Activated CD4-positive, CD25-positive, alpha-beta regulatory T cell treated with anti-CD3 and anti-CD28 coated beads, Interleukin-2, amount 50 U/mL, for 24 hours (primary cell): ENCODE data around the gene ZC2HC1B.

ENCODE experiments used
- ATAC-seq, 2 donors: fragments of 150-1000 bp; cut with Tn5 transposase; one replicate each; pipeline ENCODE4 v1.10.0; 2021; ENCODE audit warnings: mild to moderate bottlenecking in 1 of 2, moderate library complexity in 1 of 2

Gene ZC2HC1B

DNA sequence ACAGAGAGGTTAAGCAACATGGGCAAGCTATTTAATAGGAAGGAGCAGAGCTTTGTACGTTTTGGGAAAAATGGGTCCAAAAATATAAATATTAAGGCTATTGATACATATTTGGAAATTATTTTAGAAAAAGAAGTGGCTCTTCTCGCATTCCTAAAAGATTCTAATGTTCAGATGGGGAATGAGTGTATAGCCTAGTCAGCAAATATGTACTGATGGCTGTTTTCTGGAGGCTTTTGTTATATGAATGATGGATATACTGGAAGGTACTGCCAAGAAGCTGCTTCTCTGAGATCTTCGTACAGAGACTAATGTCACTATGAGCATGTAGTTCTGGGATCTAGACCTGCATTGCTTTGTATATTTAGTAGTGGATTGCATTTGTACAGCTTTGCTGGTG is 72.1 kb downstream of the ZC2HC1B start:
- no peak for ATAC-seq

DNA sequence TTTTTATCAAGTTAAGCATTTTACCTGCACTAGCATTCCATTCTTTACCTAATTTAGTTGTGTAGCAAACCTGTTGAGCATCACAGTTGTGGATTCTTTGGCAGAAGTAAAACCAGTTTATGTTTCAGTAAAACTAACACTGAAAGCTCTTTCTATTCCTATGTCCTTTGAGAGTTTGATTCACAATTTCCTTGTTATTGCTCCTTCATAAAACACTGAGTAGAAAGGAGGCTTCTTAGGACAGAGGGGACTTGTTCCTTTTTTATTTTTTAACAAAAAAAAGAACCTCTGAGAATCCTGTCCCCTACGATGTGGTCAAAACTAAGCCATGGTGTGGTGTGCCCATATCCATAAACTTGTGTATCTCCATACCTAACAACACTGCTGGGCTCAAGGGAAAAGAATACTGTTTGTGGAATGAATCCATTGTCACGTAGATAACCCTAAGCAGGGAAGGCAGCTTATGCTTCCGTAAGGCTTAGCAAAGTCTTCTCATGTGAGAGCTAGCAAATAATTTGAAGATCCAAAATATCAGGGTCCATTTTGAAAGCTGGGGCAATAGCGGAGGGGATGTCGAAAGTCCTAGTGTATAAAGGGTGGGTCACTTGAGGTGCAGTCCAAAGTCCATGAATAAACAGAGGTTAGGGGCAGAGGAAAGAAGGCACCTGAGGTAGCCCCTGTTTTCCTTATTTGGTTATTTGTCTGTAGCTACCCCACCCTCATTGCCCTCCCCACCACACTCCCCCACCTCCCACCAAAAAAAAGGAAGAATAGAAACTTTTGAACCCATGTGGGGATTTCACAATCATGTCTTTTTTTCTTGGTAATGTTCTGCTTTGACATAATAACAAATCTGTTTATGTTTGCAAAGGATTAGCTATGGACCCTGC is 72.7 kb downstream of the ZC2HC1B start:
- no peak for ATAC-seq

DNA sequence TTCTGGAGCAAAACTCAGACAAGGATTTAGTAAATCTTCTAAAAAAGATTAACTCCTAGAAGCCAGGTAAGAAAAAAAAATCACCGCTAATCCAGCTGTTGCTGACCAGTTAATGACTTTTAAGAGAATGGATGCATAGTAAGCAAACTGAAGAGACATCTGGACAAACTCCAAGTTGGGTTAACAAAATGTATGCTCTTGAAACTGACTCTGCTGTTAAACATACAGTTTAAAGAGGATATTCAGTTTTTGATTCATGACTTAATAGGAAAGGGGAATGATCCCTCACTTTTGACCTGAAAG is 73.3 kb downstream of the ZC2HC1B start:
- ATAC-seq, result no peak

DNA sequence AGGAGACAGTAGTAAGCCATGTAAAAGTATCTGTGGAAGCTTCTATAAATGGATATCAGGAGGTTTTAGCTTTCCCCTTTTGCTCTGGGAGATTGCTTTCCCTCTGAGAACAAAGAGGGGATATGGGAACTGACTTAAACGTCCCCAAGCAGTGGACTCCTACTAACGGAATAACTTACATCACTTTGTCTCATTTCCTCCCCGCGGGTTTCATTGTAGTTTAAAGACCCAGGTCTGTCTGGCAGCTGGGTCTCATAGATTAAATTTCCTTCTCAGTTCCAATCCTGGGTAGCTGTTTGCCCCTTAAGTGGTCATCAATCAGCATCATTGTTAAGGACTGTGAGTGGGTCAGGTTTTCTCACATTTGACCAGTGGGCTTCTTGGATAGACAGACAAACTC is 75.1 kb downstream of the ZC2HC1B start:
- ATAC-seq, result no peak

DNA sequence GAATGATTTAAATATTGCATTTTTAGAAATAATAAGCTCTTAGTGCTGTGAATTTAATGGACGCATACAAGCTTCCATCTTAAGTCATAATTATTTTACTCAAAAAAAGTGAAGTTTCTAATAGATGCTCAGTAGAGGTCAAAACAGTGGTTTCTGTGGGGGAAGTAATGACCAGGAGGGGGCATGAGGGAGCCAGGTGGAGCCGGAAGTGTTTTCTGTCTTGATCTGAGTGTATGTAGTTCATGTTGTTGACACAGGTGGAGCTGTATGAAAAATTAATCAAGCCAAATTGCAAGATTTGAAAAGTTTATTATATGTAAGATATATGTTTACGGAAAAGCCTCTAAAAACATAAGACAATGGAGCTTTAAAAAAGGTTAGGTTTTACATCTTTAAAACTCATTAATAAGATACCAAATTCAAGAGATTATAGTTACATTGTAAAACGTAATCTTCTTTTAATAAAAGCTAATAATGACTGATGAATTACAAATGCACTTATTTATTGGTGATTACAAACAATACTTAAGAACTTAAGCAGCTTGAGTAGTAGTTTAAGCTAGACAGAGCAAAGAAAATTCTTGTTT is 75.8 kb downstream of the ZC2HC1B start:
- ATAC-seq, result peak; percentile 81

DNA sequence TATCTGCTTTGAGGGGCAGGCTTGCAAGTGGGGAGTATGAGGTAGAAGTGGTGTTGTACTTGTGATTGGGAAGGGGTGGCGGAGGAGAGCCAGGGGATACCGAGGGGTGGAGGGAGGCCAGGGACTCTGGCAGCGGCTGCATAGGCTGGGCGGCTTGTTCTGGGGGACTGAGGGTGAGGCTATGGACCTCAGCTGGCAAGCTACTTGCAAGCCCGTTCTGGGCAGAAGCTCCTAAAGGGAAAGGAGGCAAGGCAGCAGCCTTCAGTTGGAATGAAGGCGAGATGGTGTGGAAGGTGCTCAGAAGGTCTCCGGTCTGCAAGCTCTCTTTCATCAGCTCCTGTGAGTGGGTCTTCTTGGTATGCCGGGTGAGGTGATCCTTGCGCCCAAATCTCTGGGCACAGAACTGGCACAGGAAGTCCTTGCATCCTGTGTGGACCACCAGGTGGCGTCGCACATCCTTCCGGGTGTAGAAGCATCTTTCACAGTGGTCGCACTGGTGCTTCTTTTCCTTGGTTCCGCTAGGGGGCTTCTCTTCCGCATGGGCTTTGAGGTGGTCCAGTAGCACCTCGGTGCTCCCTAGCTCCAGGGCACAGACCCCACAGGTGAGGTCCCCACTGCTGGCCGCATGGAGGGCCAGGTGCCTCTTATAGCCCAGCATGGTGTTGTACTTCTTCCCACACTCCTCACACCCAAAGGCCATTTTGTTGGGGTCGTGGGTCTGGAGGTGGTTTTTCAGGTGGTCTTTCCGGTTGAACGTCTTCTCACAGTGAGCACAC is 77.8 kb downstream of the ZC2HC1B start:
- ATAC-seq, result peak in 1 of 2 donors; percentile 41

DNA sequence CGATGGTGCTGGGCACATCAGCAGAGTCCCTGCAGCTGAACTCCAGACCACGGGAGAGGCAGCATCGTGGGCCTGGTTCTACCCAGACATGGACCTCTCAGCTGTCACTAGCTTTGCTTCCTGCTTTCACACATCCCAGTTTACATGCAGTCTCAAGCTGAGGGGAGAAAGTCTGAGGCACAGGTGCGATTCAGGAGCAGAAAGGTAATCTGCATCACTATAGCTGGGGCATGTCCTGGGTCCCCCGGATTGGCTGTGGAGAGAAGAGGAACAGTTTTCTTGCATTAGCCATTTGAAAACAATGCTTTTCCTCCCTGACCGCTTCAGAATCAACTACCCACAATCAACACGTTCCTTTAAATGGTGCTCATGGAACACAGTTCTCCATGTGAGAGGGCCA is 83.9 kb downstream of the ZC2HC1B start:
- ATAC-seq, result no peak

DNA sequence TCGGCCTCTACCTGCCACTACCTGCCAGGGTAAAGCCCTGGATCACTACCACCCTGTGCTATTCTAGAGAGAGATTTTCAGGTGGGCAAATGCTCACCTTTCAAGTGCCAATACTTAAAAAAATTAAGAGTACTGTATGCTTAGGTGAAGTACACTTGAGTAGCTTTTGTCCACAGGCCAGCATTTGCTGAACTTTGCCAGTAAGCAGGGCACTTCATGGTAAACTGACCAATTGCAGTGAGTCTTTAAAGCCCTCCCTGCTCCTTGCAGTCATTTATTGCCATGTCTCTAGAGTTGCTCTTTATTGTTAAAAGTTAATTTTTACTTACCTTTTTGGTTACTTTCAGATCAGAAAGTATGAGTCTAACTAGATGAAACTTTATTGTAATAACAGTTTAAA is 85.3 kb downstream of the ZC2HC1B start:
- ATAC-seq, result no peak

DNA sequence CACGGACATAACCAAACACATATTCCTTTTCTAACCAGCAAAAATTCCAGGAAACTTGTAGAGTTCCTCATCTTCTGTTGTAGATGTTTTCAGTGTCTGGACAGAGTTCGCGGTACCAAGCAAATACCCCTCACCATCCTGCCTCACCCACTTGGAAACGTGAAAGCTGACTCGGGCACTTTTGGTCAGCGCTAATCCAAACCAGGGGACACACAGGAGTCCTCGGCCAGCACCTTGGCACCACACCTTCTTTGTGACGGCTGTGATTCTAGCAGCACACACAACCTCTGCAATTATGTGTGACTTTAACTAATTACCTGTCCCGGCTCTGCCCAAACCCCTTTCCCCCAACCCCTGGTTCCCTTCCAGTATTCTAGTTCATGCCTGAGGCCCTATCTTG is 85.7 kb downstream of the ZC2HC1B start:
- ATAC-seq, result no peak

DNA sequence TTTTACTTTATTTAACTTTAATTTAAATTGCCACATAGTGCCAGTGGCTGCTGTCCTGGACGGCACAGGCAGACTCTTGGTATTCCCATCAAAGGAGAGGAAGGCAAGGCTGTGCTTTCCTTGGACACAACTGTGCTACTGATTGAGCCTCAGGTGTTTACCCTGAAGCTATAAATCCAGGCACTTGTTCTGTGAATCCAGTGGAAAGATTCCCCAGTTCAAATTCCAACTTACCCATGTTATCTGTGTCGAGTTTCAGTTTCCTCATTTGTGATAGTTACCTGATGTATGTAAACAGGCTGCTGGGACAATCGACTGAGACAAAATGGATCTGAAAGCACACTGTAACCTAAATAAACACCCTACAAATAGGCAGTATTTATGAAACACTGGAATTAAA is 86.6 kb downstream of the ZC2HC1B start:
- no peak for ATAC-seq

DNA sequence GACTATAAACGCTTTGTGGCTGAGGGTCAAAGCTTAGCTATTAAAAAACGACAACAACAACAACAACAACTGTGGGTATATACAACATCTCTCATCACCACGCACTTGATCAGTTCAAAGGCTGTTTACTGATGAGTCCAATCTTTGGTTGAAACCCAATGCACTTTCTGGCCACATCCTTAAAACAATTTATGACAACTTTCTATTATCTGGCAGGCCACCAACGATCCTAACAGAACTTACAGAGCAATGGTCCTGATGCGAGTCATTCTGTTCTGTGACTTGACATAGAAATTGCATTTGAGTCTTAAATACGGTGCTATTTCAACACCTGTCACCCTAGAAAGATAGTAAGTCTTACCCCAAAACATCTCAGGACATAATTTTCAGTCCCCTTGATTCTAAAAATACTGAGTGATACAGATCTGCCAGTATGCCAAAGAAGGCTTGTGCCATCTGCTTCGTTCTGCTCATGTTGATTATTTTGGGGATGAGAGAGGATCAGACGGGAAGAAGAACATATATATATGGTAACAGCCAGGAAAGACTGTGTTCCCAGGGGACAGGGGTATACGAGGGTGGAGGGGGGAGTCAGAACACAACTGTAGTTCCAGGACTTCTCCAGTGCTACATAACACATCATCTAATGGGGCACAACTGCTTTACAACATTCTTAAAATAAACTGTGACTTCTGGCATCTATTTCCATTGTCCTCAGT is 87.9 kb downstream of the ZC2HC1B start:
- ATAC-seq, result no peak

DNA sequence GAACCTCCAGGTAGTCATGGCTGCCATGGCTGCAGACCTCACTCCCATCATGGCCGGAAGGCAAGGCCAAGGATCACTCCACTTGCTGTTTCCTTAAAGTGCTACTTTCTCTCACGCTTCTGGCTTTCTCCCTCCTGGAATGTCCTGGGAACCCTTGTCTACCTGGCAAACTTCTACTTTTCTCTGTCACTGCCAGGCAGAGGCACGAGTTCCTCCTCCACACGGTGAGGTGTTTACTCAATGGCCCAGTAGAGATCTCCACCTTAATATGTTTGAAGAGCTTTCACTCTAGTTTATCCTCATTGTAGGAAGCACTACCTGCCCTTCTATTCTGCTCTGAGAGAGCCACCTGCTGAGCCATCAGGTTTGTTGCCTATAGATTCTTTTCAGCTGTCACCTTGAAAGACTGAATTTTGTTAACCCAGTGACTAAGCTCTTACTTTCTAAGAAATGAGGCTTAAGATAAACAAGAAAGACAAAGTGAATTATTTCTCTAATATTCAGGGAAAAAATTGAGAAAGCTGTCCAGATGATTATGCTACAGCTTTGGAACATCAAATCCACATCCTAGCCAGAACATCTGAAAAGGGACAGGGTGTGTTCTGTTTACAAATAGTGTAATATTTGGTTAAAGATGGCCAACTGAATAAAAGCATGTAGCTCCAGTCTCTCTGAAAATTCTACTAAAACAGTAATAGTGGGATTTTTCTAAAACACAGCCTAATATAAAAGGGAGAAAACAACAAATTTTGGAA is 88.8 kb downstream of the ZC2HC1B start:
- no peak for ATAC-seq

DNA sequence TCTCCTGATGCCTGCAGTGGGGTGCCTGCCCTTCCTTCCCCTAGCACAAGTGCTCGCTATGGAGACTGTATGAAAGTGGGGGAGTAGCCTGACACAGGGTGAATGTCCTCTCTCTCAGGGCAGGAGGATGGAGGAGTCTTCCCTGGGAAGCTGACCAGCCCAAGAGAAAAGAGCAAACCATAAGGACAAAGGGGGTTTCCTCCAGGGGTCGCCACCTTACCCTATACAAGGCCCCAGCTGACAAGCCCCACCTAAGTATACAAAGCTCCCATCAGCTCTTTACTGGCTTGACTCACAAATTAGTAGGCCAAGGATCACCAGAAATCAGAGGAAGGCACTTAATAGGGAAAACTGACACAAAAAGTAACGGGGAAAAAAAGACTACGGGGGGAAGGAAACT is 89.6 kb downstream of the ZC2HC1B start:
- no peak for ATAC-seq

DNA sequence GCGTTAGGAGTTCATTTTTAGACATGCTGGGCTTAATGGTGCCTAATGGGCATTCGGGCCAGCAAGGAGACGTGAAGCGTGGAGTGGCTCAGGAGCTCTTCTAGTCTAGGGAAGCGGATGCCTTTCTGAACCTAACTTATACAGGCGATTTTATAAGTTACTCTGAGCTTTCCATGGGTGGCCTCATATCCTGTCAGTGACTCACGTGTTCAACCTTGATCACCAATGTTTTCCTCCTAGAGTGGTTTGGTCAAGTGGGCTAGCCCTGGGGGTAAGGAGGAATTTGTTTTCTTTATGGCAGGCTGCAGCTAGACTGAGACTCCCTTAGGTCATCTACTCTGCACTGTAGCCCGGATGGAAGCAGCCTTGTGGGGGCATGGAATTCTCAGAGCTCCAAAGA is 91.7 kb downstream of the ZC2HC1B start:
- ATAC-seq, result no peak

DNA sequence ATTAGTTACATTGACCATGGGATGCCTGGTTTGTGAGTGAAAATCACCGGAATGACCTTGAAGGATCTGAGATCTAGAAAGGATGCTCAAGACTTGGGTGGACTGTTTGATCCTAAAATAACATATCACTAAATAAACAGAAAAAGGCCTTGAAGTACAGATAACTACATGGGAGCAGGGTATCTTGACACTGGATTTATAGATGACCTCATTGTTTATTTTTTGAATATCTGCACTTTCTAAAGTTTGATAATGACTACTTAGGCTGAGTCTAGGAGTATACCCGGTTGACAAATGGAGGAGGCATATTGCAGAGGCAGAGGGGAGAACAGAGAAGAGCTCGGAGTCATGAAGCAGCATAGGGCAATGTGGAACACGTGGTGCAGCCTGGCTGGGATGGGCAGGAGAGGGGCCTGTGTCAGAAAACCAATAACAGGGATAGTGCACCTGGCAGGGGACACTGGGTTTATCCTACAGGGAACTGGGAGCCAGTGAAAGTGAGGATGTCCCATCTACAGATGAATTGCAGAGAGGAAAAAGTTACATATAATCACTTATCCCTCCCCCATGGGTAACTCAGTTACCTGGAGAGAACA is 93.5 kb downstream of the ZC2HC1B start:
- ATAC-seq, result no peak

DNA sequence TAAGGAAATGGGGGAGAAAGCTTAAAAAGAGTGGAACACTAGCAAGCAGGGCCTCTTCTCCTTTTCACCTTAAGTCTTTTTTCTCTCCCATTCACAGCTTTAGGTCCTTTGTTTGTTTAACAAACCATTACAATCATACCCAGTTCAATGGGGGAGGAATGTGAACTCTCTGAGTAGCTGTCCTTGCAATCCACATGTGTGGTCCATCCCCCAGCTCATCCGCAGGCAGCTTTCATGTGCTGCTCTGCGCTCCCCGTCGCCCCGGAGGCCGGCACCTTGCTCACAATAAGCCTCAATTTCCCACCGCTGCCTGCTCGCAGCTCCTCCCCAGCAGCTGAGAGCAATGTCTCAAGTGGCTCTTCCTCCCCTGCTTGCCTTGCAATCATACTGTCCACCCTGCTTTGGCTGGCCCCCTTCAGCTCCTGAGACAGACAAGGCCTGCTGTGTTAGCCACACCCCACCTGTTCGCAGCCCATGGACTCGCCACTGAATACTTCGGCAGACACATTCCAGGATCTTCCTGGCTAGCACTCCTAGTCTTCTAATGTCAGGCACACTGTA is 94.6 kb downstream of the ZC2HC1B start:
- ATAC-seq, result no peak

DNA sequence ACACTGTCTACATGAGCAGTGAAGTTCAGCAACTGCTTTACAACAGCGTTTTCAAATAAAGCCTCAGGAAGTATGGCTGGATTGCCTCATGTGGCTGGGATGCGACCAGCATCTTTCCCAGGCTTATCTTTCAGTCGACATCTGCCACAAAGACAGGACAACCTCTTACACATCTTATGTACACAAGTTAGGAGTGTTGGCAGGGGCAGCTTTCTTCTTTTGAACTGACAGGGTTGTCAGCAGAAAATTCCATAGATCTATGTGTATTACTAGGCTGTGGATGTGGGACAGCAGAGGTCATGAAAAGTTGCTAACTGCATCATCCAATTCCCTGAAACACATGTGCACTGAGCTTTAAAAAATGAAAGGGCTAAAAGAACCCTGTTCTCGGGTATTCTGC is 95.7 kb downstream of the ZC2HC1B start:
- no peak for ATAC-seq

DNA sequence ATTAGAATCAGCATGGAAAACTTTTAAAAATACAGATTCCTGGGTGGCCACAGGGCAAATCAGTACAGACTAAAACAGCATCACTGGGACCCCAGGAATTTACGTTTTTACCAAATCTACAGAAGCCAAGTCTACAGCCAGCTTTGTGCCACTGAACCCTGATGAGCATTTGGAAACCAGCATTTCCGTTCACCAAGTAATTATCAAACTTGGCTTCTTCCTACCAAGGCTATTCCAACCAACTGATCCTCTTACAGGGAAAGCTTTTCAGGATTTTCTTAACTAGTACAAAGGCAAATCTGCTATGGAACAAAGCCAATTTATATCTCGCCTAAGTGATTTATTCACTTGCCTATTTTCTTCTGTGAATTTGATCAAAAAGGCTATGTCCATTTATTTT is 96.8 kb downstream of the ZC2HC1B start:
- no peak for ATAC-seq

DNA sequence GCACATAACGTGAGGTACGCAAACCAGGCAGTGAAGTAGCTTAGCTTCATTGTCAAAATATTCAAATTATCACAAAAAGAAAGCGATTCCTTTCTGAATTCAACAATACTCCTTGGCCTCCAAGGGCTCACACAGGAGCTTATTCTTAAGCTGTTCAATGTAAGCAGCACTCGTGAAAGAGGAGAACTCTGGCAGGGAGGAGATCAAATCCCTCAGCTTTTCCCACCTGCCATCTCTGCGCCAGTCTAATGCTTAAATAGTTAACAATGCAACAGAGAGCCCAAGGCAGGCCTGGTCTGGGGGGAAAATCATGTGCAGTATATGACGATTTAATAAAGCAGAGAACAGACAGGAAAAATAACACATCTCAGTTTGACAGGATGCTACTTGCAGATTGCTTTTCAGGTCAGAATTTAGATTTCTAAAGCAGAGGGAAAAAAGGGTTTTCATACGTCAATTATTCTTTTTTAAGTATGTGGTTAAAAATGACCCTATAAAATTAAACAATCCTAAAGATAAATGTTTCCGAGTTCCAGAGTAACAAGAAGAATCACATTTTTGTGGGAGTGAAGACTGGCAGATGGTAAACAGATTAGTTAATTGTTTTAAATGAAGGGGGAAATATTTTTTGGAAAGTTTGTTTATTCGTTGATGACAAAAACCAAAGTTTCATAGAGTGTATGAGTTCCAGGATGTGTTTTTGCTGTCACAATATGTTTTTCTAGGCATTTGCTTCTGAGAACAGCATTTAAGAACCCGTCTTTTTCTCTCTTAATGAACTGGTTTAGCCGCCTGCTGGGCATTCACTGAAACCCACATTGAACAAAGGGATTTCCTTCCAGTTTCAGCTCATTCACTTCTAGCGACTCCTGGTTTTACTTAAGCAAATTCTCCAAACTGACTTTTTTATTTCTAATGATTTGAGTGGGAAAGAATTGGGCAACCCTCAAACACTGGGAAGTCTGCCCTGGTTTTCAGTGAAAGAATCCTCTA is 97.9 kb downstream of the ZC2HC1B start:
- ATAC-seq, result no peak

DNA sequence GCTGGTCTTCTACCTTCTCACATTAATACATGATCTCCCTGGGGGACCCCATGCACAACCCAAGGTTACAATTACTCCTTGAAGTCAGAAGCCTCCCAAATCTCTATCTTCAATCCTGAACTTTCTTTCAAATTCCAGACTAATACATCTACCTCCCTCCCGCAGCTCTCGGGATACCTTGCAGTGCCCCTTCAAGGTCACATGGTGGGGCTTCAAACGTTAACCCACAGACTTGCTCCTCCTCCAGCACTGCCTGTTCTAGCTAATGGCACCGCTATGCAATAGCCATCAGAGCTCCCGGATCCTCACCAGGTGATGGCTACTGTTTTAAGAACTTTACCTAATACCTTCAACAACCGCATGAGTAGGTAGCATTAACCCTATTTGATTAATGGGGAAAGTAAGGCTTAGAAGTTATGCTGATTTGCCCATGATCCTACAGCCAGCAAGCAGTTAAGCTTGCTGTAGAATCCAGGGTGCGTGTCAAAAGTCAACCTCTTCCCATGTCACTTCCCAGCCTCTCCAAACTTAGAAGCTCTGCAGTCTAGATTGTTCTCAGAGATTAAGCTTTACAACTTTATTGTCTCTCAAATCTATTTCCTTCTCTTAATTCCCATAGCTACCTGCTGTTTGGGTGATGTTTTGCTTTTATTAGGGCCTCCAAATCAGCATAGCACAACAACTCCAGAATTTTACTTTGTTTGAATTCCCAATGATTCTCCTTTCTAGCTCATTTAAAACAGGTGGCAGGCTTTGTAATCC is 99.1 kb downstream of the ZC2HC1B start:
- ATAC-seq, result no peak
